ENCODE measurements around the gene HS6ST2.

Gene HS6ST2

GRCh38 chrX:132671229-132671641 is 287.2 kb downstream of the HS6ST2 start:
- no peak for TF ChIP-seq CTCF (conservative IDR thresholded peaks at IDR 0.05; ENCODE audit: control insufficient read depth, insufficient read depth, low read depth, low read length)
- H3K4me3 ChIP-seq (ENCODE audit: control insufficient read depth, low read depth, low read length): no peak overlapping the region
- peak; percentile 18 for DNase-seq (ENCODE audit: low read depth)

GRCh38 chrX:132669142-132669541 is 289.3 kb downstream of the HS6ST2 start:
- H3K4me3 ChIP-seq (ENCODE audit: control insufficient read depth, low read depth, low read length): no peak overlapping the region
- TF ChIP-seq CTCF (conservative IDR thresholded peaks at IDR 0.05; ENCODE audit: control insufficient read depth, insufficient read depth, low read depth, low read length): no peak
- no peak for DNase-seq (ENCODE audit: low read depth)

GRCh38 chrX:132668178-132668577 is 290.3 kb downstream of the HS6ST2 start:
- H3K4me3 ChIP-seq (ENCODE audit: control insufficient read depth, low read depth, low read length): no peak overlapping the region
- DNase-seq (ENCODE audit: low read depth): no peak
- no peak for TF ChIP-seq CTCF (conservative IDR thresholded peaks at IDR 0.05; ENCODE audit: control insufficient read depth, insufficient read depth, low read depth, low read length)

- DNase-seq (ENCODE audit: low read depth): no peak
- H3K4me3 ChIP-seq (ENCODE audit: control insufficient read depth, low read depth, low read length): no peak overlapping the region
- TF ChIP-seq CTCF (conservative IDR thresholded peaks at IDR 0.05; ENCODE audit: control insufficient read depth, insufficient read depth, low read depth, low read length): no peak
These were observed 292.8 kb downstream of the HS6ST2 start for GRCh38 chrX:132665676-132666075.

GRCh38 chrX:132664273-132664672 is 294.2 kb downstream of the HS6ST2 start:
- no peak overlapping the region for H3K4me3 ChIP-seq (ENCODE audit: control insufficient read depth, low read depth, low read length)
- TF ChIP-seq CTCF (conservative IDR thresholded peaks at IDR 0.05; ENCODE audit: control insufficient read depth, insufficient read depth, low read depth, low read length): no peak
- DNase-seq (ENCODE audit: low read depth): no peak

GRCh38 chrX:132662844-132663243 is 295.6 kb downstream of the HS6ST2 start:
- TF ChIP-seq CTCF (conservative IDR thresholded peaks at IDR 0.05; ENCODE audit: control insufficient read depth, insufficient read depth, low read depth, low read length): no peak
- DNase-seq (ENCODE audit: low read depth): no peak
- H3K4me3 ChIP-seq (ENCODE audit: control insufficient read depth, low read depth, low read length): no peak overlapping the region

GRCh38 chrX:132657876-132658275 is 300.6 kb downstream of the HS6ST2 start:
- no peak for DNase-seq (ENCODE audit: low read depth)
- TF ChIP-seq CTCF (conservative IDR thresholded peaks at IDR 0.05; ENCODE audit: control insufficient read depth, insufficient read depth, low read depth, low read length): no peak
- no peak overlapping the region for H3K4me3 ChIP-seq (ENCODE audit: control insufficient read depth, low read depth, low read length)

All from fibroblast of mammary gland (primary cell).